ENCODE results near the gene AOPEP. TPM values are rescaled to one million over a fixed set of nuclear protein-coding genes. Genes with fewer than 3 reads are reported as not detected.

AOPEP gene
- total RNA-seq, 1 donor from 2014 or later: 25.8 TPM

DNA sequence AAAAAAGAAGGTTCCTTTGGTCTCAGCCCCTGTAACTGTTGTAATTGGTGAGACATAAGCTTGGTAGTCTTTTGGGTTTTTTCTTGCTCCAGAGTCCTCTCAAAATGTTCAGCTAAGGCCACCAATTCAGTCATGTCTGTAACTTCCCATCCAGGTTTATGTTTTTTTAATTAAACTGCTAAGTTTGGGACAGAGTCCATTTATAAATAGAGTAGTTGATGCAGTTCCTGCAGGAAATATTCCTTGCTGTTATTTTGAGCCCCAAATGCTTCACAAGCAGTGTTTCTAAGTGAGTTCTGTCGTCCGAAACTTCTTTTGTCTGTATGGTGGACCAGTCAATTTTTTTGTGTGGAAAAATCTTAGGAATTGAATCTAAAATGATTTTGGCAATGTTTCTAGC lies 155.0 kb downstream of the AOPEP start:
- H3K27ac Mint-ChIP-seq (ENCODE audit: unreplicated experiment): no peak overlapping the region
- no peaks in the 10 kb centered on the region for H3K27me3 Mint-ChIP-seq (ENCODE audit: unreplicated experiment)
- no peaks in the 10 kb centered on the region for H3K9me3 Mint-ChIP-seq (ENCODE audit: unreplicated experiment)
- H3K36me3 Mint-ChIP-seq (ENCODE audit: unreplicated experiment): no peaks in the 10 kb centered on the region
- H3K4me1 Mint-ChIP-seq (ENCODE audit: low read depth, unreplicated experiment): no peaks in the 10 kb centered on the region
- H3K4me3 Mint-ChIP-seq (ENCODE audit: unreplicated experiment): no peak overlapping the region
- no peak for DNase-seq
- TF ChIP-seq, protein P1, sequence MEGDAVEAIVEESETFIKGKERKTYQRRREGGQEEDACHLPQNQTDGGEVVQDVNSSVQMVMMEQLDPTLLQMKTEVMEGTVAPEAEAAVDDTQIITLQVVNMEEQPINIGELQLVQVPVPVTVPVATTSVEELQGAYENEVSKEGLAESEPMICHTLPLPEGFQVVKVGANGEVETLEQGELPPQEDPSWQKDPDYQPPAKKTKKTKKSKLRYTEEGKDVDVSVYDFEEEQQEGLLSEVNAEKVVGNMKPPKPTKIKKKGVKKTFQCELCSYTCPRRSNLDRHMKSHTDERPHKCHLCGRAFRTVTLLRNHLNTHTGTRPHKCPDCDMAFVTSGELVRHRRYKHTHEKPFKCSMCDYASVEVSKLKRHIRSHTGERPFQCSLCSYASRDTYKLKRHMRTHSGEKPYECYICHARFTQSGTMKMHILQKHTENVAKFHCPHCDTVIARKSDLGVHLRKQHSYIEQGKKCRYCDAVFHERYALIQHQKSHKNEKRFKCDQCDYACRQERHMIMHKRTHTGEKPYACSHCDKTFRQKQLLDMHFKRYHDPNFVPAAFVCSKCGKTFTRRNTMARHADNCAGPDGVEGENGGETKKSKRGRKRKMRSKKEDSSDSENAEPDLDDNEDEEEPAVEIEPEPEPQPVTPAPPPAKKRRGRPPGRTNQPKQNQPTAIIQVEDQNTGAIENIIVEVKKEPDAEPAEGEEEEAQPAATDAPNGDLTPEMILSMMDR (IDR thresholded peaks at IDR 0.05; ENCODE audit: partially characterized antibody, unreplicated experiment): no peak

GRCh38 chr9:94881940-94882339 lies 155.4 kb downstream of the AOPEP start:
- no peak overlapping the region for H3K4me3 Mint-ChIP-seq (ENCODE audit: unreplicated experiment)
- no peak for DNase-seq
- TF ChIP-seq, protein P1 (IDR thresholded peaks at IDR 0.05; ENCODE audit: partially characterized antibody, unreplicated experiment): no peak
- no peaks in the 10 kb centered on the region for H3K9me3 Mint-ChIP-seq (ENCODE audit: unreplicated experiment)
- H3K4me1 Mint-ChIP-seq (ENCODE audit: low read depth, unreplicated experiment): no peaks in the 10 kb centered on the region
- no peaks in the 10 kb centered on the region for H3K36me3 Mint-ChIP-seq (ENCODE audit: unreplicated experiment)
- H3K27me3 Mint-ChIP-seq (ENCODE audit: unreplicated experiment): no peaks in the 10 kb centered on the region
- no peak overlapping the region for H3K27ac Mint-ChIP-seq (ENCODE audit: unreplicated experiment)

DNA sequence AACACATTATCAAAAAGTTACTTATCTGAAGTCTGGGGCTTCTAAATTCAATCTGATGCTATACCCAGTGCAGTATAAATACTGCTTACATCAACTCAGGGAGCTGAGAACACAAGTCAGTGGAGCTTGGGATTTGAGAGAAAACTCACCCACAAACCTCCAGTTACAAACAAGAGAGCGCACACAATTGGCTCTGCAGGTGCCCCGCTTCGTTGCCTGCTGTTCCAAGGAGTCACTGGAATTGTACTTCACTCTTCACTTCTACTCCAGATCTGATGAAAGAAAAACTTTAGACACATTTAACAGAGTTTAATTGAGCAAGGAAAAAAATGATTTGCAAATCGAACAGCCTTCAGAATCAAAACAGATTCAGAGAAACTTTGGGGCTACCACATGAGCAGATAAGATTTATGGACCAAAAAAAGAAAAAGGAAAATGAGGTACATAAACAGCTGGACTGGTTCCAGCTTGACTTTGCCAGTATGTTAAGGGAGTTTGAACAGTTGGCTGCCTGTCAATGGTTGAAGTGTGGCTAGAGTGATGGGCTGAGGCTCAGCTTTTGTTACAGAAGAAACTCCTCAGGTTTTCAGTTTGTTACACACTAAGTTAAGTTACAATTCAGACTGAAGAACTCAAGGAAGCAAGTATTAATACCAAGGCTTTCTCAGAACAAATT lies 156.6 kb downstream of the AOPEP start:
- Mint-ChIP-seq H3K27ac (ENCODE audit: unreplicated experiment) (no peak overlapping the region), H3K4me3 (ENCODE audit: unreplicated experiment) (no peak overlapping the region), H3K9me3 (ENCODE audit: unreplicated experiment) (no peaks in the 10 kb centered on the region), H3K4me1 (ENCODE audit: low read depth, unreplicated experiment) (no peaks in the 10 kb centered on the region), H3K36me3 (ENCODE audit: unreplicated experiment) (no peaks in the 10 kb centered on the region), H3K27me3 (ENCODE audit: unreplicated experiment) (no peaks in the 10 kb centered on the region)
- TF ChIP-seq, protein P1 (IDR thresholded peaks at IDR 0.05; ENCODE audit: partially characterized antibody, unreplicated experiment): no peak
- DNase-seq: no peak

DNA sequence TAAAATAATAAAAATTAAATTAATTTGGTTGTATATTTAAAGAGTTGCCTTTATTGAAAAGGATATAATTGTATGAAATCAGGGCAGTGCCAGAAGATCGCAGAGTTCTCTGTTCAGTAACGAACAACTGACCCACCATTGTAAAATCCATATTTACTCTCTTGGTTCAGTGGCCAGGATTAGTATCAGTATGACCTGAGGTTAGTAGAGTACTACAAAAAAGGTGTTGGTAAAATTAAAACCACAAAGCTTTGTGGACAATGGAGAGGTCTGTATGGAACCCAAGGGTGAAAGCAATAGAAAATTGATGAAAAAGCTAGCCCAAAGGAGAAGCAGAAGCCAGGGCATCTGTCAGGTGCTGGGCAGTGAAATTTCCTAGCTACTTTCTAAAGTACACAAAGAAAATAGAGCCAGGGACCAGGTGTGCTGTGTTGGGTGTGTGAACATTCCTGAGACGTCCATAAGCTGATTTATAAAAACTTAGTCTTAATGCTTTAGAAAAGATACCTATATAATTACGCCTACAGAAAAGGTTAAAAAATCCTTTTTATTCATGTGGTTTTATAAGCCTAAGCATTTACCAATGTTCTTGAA lies 159.5 kb downstream of the AOPEP start:
- TF ChIP-seq, protein P1 (IDR thresholded peaks at IDR 0.05; ENCODE audit: partially characterized antibody, unreplicated experiment): no peak
- no peak overlapping the region for H3K27ac Mint-ChIP-seq (ENCODE audit: unreplicated experiment)
- H3K36me3 Mint-ChIP-seq (ENCODE audit: unreplicated experiment): peaks cover 6% of the 10 kb centered on the region
- no peaks in the 10 kb centered on the region for H3K4me1 Mint-ChIP-seq (ENCODE audit: low read depth, unreplicated experiment)
- no peak for DNase-seq
- H3K9me3 Mint-ChIP-seq (ENCODE audit: unreplicated experiment): no peaks in the 10 kb centered on the region
- H3K27me3 Mint-ChIP-seq (ENCODE audit: unreplicated experiment): no peaks in the 10 kb centered on the region
- no peak overlapping the region for H3K4me3 Mint-ChIP-seq (ENCODE audit: unreplicated experiment)

GRCh38 chr9:94887721-94888120 lies 161.2 kb downstream of the AOPEP start:
- Mint-ChIP-seq H3K27me3 (ENCODE audit: unreplicated experiment) (no peaks in the 10 kb centered on the region), H3K4me1 (ENCODE audit: low read depth, unreplicated experiment) (peaks cover 3% of the 10 kb centered on the region), H3K27ac (ENCODE audit: unreplicated experiment) (no peak overlapping the region), H3K36me3 (ENCODE audit: unreplicated experiment) (peaks cover 17% of the 10 kb centered on the region), H3K9me3 (ENCODE audit: unreplicated experiment) (peaks cover 2% of the 10 kb centered on the region), H3K4me3 (ENCODE audit: unreplicated experiment) (no peak overlapping the region)
- no peak for DNase-seq
- TF ChIP-seq, protein P1 (IDR thresholded peaks at IDR 0.05; ENCODE audit: partially characterized antibody, unreplicated experiment): no peak
